Cardiac muscle cell (in vitro differentiated cells and primary cell): ENCODE data around the gene VSIG8. TPM values are rescaled to one million over a fixed set of nuclear protein-coding genes. Genes with fewer than 3 reads are reported as not detected.

Source experiments
- DNase-seq, 2 donors: peaks; one replicate each; pipeline versions ENCODE4 v3.0.0 to v3.0.0-alpha.2; 2010 to 2017; ENCODE audit warnings: low read depth in 1 of 2, low spot score in 1 of 2
- H3K27ac ChIP-seq: fragments of 200-600 bp; sonication (generic); 2 replicates; pipeline ENCODE4 v1.5.1; 2016
- H3K27me3 ChIP-seq: fragments of 200-600 bp; sonication (generic); 2 replicates; pipeline ENCODE4 v1.6.0; 2016; ENCODE audit warnings: control low read depth
- H3K36me3 ChIP-seq: fragments of 200-600 bp; sonication (generic); 2 replicates; pipeline ENCODE4 v1.5.1; 2016; ENCODE audit warnings: control low read depth
- H3K4me1 ChIP-seq: fragments of 200-600 bp; sonication (generic); 2 replicates; pipeline ENCODE4 v1.8.1; 2017; ENCODE audit warnings: low read depth, mild to moderate bottlenecking, mixed run types
- H3K4me3 ChIP-seq: fragments of 200-600 bp; sonication (generic); 2 replicates; pipeline ENCODE4 v1.5.1; 2016; ENCODE audit warnings: mild to moderate bottlenecking
- H3K9me3 ChIP-seq: fragments of 200-600 bp; sonication (generic); 2 replicates; pipeline ENCODE4 v1.5.1; 2017; ENCODE audit warnings: low read depth, mild to moderate bottlenecking, control low read depth
- CTCF ChIP-seq: IDR thresholded peaks from 2 replicates; pipeline ENCODE4 v1.5.1; 2012; ENCODE audit warnings: low read depth, mild to moderate bottlenecking, low read length
- polyA plus RNA-seq: library from polyadenylated mRNA; unstranded; fragments of >200 nt; fragmentation: Nextera tagmentation; extraction: Ambion mirVana; gene quantifications from 2 replicates; pipeline ENCODE4 v1.2.1, GENCODE V29; 2016
- total RNA-seq: library from RNA; depleted of rRNA; stranded (reverse); fragments of >200 nt; gene quantifications from 2 replicates; pipeline ENCODE4 v1.2.3, GENCODE V29; 2016

VSIG8 gene
- total and polyA plus RNA-seq, 2 experiments from 2014 or later: not detected

GRCh38 chr1:159843459-159843858 is 19.0 kb downstream of the VSIG8 start:
- no peak for TF ChIP-seq CTCF
- H3K9me3 ChIP-seq: no peaks in the 10 kb centered on the region

GRCh38 chr1:159841749-159842148 is 20.7 kb downstream of the VSIG8 start:
- Histone ChIP-seq H3K4me1 (no peaks in the 10 kb centered on the region), H3K27ac (no peak overlapping the region)
- no peak for TF ChIP-seq CTCF

More at GRCh38 chr1:159843459-159843858, 19.0 kb downstream of the VSIG8 start:
- peaks cover 4% of the 10 kb centered on the region for H3K27me3 ChIP-seq
- H3K36me3 ChIP-seq: no peaks in the 10 kb centered on the region
- DNase-seq: no peak
- H3K4me1 ChIP-seq: no peaks in the 10 kb centered on the region
- no peak overlapping the region for H3K4me3 ChIP-seq
- no peak overlapping the region for H3K27ac ChIP-seq

GRCh38 chr1:159839116-159839849 is 23.2 kb downstream of the VSIG8 start:
- H3K4me3 ChIP-seq: no peak overlapping the region
- no peak for TF ChIP-seq CTCF
- DNase-seq: no peak
- H3K27ac ChIP-seq: no peak overlapping the region
- H3K36me3 ChIP-seq: no peaks in the 10 kb centered on the region
- peaks cover 2% of the 10 kb centered on the region for H3K27me3 ChIP-seq
- no peaks in the 10 kb centered on the region for H3K4me1 ChIP-seq
- no peaks in the 10 kb centered on the region for H3K9me3 ChIP-seq

More at GRCh38 chr1:159841749-159842148, 20.7 kb downstream of the VSIG8 start:
- no peak overlapping the region for H3K4me3 ChIP-seq
- H3K36me3 ChIP-seq: no peaks in the 10 kb centered on the region
- peak in 1 of 2 donors; percentile 19 for DNase-seq
- peaks cover 4% of the 10 kb centered on the region for H3K27me3 ChIP-seq
- H3K9me3 ChIP-seq: no peaks in the 10 kb centered on the region

- no peak for TF ChIP-seq CTCF
- Histone ChIP-seq H3K36me3 (no peaks in the 10 kb centered on the region), H3K27ac (no peak overlapping the region), H3K4me3 (no peak overlapping the region), H3K9me3 (no peaks in the 10 kb centered on the region), H3K4me1 (no peaks in the 10 kb centered on the region), H3K27me3 (no peaks in the 10 kb centered on the region)
- DNase-seq: no peak
Measured at GRCh38 chr1:159838715-159839114, 23.7 kb downstream of the VSIG8 start.

- peak; percentile 19 for TF ChIP-seq CTCF
- H3K27ac ChIP-seq: no peak overlapping the region
- H3K4me3 ChIP-seq: no peak overlapping the region
- no peaks in the 10 kb centered on the region for H3K36me3 ChIP-seq
- no peaks in the 10 kb centered on the region for H3K27me3 ChIP-seq
- DNase-seq: peak in 1 of 2 donors; percentile 20
- no peaks in the 10 kb centered on the region for H3K9me3 ChIP-seq
- no peaks in the 10 kb centered on the region for H3K4me1 ChIP-seq
Measured at GRCh38 chr1:159835862-159836525, 26.5 kb downstream of the VSIG8 start.
